GM20000 (cell line): Measurements from ENCODE around the gene KIF12.

ENCODE experiments used
- DNase-seq: peaks from one replicate; pipeline ENCODE4 v3.0.0; 2012; ENCODE audit warnings: low spot score
- TF ChIP-seq, protein P1 (sequence below): IDR thresholded peaks from 2 replicates; pipeline ENCODE4 v1.5.1; 2012; ENCODE audit warnings: mild to moderate bottlenecking, control low read depth; ENCODE audit errors: extremely low read depth, missing control alignments

KIF12 gene

DNA sequence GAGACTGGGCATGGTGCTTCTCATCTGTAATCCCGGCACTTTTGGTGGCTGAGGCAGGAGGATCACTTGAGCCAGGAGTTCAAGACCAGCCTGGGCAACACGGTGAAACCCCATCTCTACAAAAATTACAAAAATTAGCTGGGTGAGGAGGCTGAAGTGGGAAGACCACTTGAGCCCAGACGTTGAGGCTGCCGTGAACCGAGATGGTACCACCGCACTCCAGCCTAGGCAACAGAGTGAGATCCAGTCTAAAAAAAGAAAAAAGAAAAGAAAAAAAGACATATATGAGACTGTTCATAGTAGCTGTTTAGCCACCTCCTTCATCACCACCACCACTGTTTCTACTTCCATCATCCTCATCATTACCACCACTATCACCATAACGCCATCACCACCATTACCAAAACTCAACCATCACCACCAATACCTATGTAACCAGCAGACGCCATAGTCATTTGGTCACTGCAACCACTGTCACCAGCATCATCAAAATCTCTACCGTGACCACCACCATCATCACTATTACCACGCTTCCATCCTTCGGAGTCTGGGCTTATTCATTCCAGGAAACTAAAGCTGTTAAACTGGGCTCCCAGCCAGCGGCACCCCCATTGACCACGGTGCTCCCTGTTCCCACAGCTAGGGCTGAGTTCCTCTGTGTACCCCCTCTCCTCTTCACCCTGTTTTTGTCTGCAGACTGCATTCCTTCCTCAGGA is 8.4 kb upstream of the KIF12 start:
- DNase-seq = no peak
- TF ChIP-seq, protein P1, sequence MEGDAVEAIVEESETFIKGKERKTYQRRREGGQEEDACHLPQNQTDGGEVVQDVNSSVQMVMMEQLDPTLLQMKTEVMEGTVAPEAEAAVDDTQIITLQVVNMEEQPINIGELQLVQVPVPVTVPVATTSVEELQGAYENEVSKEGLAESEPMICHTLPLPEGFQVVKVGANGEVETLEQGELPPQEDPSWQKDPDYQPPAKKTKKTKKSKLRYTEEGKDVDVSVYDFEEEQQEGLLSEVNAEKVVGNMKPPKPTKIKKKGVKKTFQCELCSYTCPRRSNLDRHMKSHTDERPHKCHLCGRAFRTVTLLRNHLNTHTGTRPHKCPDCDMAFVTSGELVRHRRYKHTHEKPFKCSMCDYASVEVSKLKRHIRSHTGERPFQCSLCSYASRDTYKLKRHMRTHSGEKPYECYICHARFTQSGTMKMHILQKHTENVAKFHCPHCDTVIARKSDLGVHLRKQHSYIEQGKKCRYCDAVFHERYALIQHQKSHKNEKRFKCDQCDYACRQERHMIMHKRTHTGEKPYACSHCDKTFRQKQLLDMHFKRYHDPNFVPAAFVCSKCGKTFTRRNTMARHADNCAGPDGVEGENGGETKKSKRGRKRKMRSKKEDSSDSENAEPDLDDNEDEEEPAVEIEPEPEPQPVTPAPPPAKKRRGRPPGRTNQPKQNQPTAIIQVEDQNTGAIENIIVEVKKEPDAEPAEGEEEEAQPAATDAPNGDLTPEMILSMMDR = no peak

DNA sequence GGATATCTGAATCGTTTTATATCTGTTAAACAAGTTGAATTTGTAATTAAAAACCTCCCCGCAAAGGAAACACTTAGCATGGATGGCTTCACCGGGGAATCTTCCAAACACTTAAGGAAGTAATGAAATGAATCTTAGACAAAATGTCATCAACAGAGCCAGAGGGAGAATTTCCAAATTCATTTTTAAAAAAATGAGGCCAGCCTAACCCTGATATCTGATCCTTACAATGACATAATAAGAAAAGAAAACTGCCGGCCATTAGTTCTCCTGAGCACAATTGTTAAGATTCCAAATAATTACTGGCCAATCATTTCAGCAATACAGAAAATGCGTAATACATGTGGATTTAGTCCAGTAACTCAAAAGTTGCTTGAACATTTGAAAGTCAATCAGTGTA is 6.1 kb upstream of the KIF12 start:
- TF ChIP-seq, protein P1 = no peak
- DNase-seq = no peak

DNA sequence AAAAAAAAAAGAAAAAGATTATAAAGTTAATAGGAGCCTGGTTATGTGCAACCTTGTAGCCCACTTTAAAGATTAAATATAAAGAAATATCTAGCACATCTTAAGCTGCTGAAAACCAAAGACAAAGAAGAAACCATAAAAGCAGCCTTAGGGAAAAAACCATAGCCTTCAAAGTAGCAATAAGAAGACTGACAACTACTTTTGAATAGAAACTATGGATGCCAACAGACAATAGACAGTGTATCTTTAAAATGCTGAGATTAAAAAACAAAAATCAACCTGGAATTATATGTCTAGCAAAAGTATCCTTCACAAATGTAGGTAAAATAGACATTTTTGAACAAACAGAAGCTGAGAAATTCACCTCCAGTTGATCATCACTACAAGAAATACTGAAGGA is 3.4 kb upstream of the KIF12 start:
- DNase-seq = no peak
- TF ChIP-seq, protein P1 = no peak

DNA sequence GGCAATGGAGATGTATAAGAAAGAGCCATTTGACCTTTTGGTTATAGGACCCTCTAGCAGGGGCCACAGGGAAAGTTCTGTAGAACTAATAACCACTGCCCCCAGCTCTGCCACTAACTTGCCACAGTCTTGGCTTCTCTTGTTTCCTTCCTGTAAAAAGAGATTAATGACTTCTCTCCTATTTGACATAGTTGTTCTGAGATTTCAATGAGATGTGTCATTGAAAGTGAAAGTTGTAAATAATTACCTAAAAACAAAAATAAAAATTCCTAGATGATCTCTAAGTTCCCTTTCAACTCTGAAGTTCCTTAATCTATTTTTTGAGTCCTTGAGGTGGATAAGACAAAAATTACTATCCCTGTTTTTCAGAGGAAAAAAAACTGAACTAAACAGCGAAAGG is 1.4 kb upstream of the KIF12 start:
- no peak for DNase-seq
- TF ChIP-seq, protein P1 = no peak

DNA sequence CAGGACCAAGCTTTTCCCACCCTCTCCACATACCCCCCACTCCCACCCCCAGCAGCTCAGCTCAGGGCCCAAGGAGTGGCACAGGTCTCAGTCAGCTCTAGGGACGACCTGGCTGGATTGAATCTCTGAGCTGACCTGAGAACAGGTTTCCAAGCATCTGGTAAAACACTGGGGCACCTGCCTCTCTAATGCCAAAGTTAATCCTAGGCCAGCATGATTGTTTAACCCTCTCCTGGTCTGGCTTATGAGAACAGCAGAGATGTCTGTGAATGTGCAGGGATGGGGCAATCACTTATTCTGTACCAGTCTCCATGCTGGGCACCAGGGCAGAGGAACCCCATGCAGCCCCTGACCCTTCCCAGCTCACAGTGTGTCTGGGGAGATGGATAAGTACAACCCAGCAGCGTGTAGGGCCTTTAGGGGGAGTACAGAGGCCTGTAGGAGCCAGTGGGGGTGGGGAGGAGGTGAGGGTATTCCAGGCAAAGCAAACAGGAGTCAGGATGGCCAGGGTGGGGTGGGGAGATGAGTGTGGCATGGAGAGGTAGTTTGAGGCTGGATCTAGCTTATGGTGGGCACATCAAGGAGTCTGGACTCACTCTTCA is 678 bp upstream of the KIF12 start:
- TF ChIP-seq, protein P1 = no peak

DNA sequence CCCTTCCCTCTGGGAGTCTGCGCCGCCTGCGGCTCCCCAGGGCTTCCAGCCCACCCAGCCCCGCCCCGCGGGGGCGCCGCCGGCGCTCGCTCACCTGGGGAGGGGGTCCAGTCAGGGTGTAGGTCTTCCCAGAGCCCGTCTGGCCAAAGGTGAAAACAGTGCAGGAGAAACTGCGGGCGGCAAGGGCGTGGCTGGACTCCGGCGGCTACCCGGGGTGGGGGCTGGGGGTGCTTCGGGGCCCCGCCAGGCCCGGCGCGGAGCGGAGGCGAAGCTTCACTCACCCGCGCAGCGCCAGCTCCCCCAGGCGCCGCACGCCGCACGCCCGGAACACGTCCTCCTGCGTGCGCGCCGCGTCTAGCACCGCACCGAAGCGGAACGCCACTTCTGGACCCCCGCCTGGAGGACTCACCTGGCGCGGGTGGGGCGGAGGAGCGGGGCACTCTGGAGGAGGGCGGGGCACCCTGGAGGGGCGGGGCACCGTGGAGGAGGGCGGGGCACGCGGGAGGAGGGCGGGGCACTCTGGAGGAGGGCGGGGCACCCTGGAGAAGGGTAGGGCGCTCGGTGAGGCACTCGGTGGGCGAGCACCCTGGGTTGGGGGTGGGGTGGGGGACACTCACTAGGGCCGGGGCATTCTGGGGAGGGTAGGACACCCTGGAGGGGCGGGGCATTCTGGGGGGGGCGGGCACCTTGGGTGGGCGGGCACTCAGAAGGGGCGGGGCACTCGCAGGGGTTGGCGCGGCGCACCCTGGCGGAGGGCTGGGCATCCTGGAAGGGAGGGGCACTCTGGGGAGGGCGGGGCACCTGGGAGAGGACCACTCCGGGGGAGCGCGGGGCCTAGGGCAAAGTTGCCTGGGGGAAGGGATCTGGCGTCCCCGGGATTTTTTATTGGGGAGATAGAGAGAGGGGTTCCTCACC is 814 bp downstream of the KIF12 start:
- TF ChIP-seq, protein P1 = no peak

More for the DNA sequence above, 678 bp upstream of the KIF12 start:
- no peak for DNase-seq

DNA sequence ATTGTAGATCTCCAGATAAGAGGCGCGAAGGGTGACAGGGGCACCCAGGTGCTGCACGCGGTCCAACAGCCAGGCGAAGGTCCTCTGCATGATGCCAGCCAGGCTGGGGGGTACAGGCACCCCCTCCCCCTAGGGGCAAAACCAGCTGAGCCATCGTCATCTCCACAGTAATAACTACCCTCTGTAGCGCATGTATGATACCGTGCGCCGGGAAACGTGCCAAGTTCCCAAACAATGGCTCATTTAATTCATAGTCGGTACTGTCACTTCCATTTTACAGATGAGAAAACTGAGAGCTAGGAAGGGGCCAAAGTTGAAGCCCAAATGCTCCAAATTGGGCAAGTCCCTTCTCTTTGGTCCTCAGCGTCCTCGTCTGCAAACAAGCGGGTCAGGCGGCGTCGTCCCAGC is 1.5 kb downstream of the KIF12 start:
- TF ChIP-seq, protein P1 = no peak
- no peak for DNase-seq

More for the DNA sequence above, 814 bp downstream of the KIF12 start:
- no peak for DNase-seq
